Gastroesophageal sphincter (tissue), 4 donors: Measurements from ENCODE around the gene ZBTB4. TPM values are rescaled to one million over a fixed set of nuclear protein-coding genes. Genes with fewer than 3 reads are reported as not detected.
A peak's percentile ranks its signal among the peaks of the same experiment; 100 is the strongest.

Experiments used
- ATAC-seq: fragments of 150-250 bp; one replicate; pipeline ENCODE4 v1.9.1; 2016; ENCODE audit warnings: mild to moderate bottlenecking, moderate library complexity
- H3K27ac ChIP-seq, 4 donors: fragments of 200-600 bp; sonication (generic) in 3 of 4; 1 replicate in 3 of 4; 2 replicates in 1 of 4; pipeline ENCODE4 v1.5.1; 2016 to 2019
- H3K27me3 ChIP-seq: fragments of 200-600 bp; sonication (generic); one replicate; pipeline ENCODE4 v1.5.1; 2019
- H3K36me3 ChIP-seq, 2 donors: fragments of 200-600 bp; sonication (generic); one replicate each; pipeline ENCODE4 v1.5.1; 2019; ENCODE audit warnings: control low read depth in 1 of 2
- H3K4me1 ChIP-seq, 3 donors: fragments of 200-600 bp; sonication (generic); 1 replicate in 2 of 3; 2 replicates in 1 of 3; pipeline ENCODE4 v1.5.1; 2016 to 2019; ENCODE audit warnings: control low read depth in 2 of 3
- H3K4me3 ChIP-seq, 2 donors: fragments of 200-600 bp; sonication (generic); one replicate each; pipeline ENCODE4 v1.5.1; 2019; ENCODE audit warnings: mild to moderate bottlenecking in 1 of 2, moderate library complexity in 1 of 2
- H3K9me3 ChIP-seq, 3 donors: fragments of 200-600 bp; sonication (generic); one replicate each; pipeline ENCODE4 v1.5.1; 2017 to 2019; ENCODE audit warnings: control low read depth in 2 of 3
- EP300 ChIP-seq: sonication (generic); formaldehyde crosslinking; IDR thresholded peaks from one replicate; pipeline ENCODE4 v1.6.1; 2017; ENCODE audit warnings: antibody characterized with exemption, mild to moderate bottlenecking
- POLR2A ChIP-seq, 2 donors: fragments of 450-650 bp; IDR thresholded peaks; one replicate each; pipeline ENCODE4 v1.6.1; 2017; ENCODE audit warnings: antibody characterized with exemption in 2 of 2, mild to moderate bottlenecking in 2 of 2, moderate library complexity in 1 of 2
- POLR2AphosphoS5 ChIP-seq: sonication (generic); formaldehyde crosslinking; IDR thresholded peaks from one replicate; pipeline ENCODE4 v1.6.1; 2017; ENCODE audit warnings: antibody characterized with exemption
- WGBS, 2 donors: methylation state at CpG; one replicate each; pipeline ENCODE4 v1.1.5; 2018; ENCODE audit warnings: low coverage in 1 of 2; 5-methylcytosine and 5-hydroxymethylcytosine counted together
- total RNA-seq, 4 donors: library from RNA; depleted of rRNA; stranded (reverse); fragments of >200 nt; gene quantifications; one replicate each; pipeline ENCODE4 v1.1.0, GENCODE V29; 2016
- TF ChIP-seq, protein P1 (sequence below), 4 experiments: fragments of 200-600 bp in 2 of 4; fragments of 450-650 bp in 2 of 4; sonication (generic) in 1 of 4; IDR thresholded peaks; one replicate each; pipeline ENCODE4 v1.5.1; 2017 to 2019; ENCODE audit warnings: antibody characterized with exemption in 4 of 4, mild to moderate bottlenecking in 2 of 4, moderate library complexity in 2 of 4

ZBTB4 gene
- total RNA-seq, 4 donors from 2014 or later = 68.4 to 115 (median 80.2) TPM

DNA sequence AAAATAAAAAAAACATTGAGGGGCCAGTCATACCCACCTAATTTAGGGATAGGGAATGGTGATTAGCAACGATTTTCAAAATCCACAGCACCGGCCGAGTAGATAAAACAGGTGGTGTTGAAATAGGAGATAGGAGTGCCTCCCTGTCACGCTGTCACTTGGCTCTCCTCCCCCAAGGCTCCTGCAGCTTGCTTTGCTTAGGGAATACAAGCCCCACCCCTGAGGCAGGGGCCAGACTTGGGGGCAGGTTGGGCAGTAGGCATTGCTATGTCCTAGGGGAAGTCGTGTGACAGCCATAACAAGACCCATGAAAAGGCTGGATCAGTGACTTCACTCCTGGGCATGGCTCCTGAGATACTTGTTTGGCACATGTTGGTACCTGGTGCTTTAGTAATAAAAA lies 30.5 kb upstream of the ZBTB4 start:
- no peak overlapping the region for H3K27ac ChIP-seq
- no peak overlapping the region for H3K4me3 ChIP-seq
- H3K27me3 ChIP-seq = no peaks in the 10 kb centered on the region
- H3K4me1 ChIP-seq = peaks cover 0 to 2% (median 0%) of the 10 kb centered on the region in 3 donors
- TF ChIP-seq, protein P1, sequence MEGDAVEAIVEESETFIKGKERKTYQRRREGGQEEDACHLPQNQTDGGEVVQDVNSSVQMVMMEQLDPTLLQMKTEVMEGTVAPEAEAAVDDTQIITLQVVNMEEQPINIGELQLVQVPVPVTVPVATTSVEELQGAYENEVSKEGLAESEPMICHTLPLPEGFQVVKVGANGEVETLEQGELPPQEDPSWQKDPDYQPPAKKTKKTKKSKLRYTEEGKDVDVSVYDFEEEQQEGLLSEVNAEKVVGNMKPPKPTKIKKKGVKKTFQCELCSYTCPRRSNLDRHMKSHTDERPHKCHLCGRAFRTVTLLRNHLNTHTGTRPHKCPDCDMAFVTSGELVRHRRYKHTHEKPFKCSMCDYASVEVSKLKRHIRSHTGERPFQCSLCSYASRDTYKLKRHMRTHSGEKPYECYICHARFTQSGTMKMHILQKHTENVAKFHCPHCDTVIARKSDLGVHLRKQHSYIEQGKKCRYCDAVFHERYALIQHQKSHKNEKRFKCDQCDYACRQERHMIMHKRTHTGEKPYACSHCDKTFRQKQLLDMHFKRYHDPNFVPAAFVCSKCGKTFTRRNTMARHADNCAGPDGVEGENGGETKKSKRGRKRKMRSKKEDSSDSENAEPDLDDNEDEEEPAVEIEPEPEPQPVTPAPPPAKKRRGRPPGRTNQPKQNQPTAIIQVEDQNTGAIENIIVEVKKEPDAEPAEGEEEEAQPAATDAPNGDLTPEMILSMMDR (IDR thresholded peaks at IDR 0.05) = no peak
- TF ChIP-seq POLR2AphosphoS5 = no peak
- TF ChIP-seq POLR2A (IDR thresholded peaks at IDR 0.05) = no peak
- no peak for TF ChIP-seq EP300
- no peaks in the 10 kb centered on the region for H3K9me3 ChIP-seq
- WGBS, 2 donors = 80 to 83% methylated on average over 1 to 4 of the region's 5 CpGs
- H3K36me3 ChIP-seq = peaks cover 0 to 98% of the 10 kb centered on the region in 2 donors
- ATAC-seq = no peak

DNA sequence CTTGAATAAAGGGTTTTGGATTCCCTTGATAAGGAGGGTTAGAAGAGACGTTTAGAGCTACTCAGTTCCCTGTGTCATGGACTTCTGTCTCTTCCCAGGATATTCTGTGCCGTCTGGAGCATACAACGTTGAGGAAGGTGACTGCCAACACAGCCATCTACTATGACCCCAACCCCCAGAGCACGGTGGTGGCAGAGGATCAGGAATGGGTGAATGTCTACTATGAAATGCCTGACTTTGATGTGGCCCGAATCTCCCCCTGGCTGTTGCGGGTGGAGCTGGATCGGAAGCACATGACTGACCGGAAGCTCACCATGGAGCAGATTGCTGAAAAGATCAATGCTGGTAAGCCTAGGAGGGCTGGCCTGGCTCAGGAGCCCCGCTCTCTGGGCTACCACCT lies 29.4 kb upstream of the ZBTB4 start:
- no peaks in the 10 kb centered on the region for H3K4me1 ChIP-seq
- H3K4me3 ChIP-seq = no peak overlapping the region
- TF ChIP-seq EP300 (no peak), POLR2AphosphoS5 (no peak), POLR2A (IDR thresholded peaks at IDR 0.05) (no peak)
- TF ChIP-seq, protein P1 (IDR thresholded peaks at IDR 0.05) = no peak
- ATAC-seq = no peak
- H3K27me3 ChIP-seq = no peaks in the 10 kb centered on the region
- no peak overlapping the region for H3K27ac ChIP-seq
- 75 to 90% methylated on average over 4 to 5 of the region's 9 CpGs for WGBS, 2 donors
- peaks cover 0 to 100% of the 10 kb centered on the region in 2 donors for H3K36me3 ChIP-seq
- no peaks in the 10 kb centered on the region for H3K9me3 ChIP-seq

DNA sequence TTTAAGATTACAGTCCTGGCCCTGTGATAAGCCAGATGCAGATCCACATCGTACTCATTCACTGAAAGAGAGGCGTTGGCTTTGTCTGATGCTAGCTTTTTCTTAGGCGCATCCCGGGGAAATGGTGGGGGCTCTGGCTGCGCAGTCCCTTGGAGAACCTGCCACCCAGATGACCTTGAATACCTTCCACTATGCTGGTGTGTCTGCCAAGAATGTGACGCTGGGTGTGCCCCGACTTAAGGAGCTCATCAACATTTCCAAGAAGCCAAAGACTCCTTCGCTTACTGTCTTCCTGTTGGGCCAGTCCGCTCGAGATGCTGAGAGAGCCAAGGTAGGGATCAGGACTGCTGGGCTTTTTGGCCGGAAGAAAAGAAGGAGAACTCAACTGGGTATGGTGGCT lies 28.7 kb upstream of the ZBTB4 start:
- no peak overlapping the region for H3K27ac ChIP-seq
- no peaks in the 10 kb centered on the region for H3K27me3 ChIP-seq
- ATAC-seq = no peak
- H3K9me3 ChIP-seq = no peaks in the 10 kb centered on the region
- peaks cover 0 to 100% of the 10 kb centered on the region in 2 donors for H3K36me3 ChIP-seq
- no peak overlapping the region for H3K4me3 ChIP-seq
- WGBS, 2 donors = 72 to 92% methylated on average over 5 to 8 of the region's 11 CpGs
- TF ChIP-seq POLR2A (IDR thresholded peaks at IDR 0.05) (no peak), EP300 (no peak), POLR2AphosphoS5 (no peak)
- TF ChIP-seq, protein P1 (IDR thresholded peaks at IDR 0.05) = no peak
- H3K4me1 ChIP-seq = no peaks in the 10 kb centered on the region

DNA sequence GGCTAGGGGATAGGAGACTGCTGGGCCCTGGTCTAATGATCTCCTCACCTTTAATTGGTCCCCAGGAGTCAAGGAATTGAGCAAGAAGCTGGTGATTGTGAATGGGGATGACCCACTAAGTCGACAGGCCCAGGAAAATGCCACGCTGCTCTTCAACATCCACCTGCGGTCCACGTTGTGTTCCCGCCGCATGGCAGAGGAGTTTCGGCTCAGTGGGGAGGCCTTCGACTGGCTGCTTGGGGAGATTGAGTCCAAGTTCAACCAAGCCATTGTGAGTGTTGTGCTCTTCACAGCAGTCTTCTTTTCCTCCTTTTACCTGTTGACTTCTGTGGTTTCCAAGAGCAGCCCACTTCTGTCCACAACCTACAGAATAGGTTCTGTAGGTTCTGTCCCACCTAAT lies 24.1 kb upstream of the ZBTB4 start:
- 99% methylated on average over 8 of the region's 8 CpGs; no CpG with 5 or more reads in 1 of the 2 donors for WGBS, 2 donors
- Histone ChIP-seq H3K4me1 (no peaks in the 10 kb centered on the region), H3K4me3 (no peak overlapping the region), H3K9me3 (no peaks in the 10 kb centered on the region), H3K27ac (no peak overlapping the region), H3K36me3 (peaks cover 0 to 100% of the 10 kb centered on the region in 2 donors), H3K27me3 (no peaks in the 10 kb centered on the region)
- ATAC-seq = no peak
- TF ChIP-seq EP300 (no peak), POLR2AphosphoS5 (no peak)
- TF ChIP-seq, protein P1 (IDR thresholded peaks at IDR 0.05) = no peak

DNA sequence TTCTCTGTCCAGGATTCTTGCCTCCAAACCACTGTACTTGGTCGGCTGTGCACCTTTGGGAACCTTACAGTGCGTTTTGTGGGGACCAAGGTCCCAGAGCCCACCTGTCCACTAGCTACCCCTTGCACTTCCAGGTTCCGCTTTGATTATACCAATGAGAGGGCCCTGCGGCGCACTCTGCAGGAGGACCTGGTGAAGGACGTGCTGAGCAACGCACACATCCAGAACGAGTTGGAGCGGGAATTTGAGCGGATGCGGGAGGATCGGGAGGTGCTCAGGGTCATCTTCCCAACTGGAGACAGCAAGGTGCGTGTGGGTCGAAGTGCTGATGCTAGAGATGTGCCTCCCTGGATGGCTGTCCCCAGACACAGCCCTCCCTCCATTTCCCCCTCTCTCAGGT lies 23.6 kb upstream of the ZBTB4 start:
- Histone ChIP-seq H3K36me3 (peaks cover 0 to 100% of the 10 kb centered on the region in 2 donors), H3K27ac (no peak overlapping the region), H3K27me3 (no peaks in the 10 kb centered on the region), H3K4me1 (no peaks in the 10 kb centered on the region), H3K4me3 (no peak overlapping the region), H3K9me3 (no peaks in the 10 kb centered on the region)
- WGBS, 2 donors = 89 to 100% methylated on average over 1 to 7 of the region's 14 CpGs
- no peak for ATAC-seq
- TF ChIP-seq EP300 (no peak), POLR2A (IDR thresholded peaks at IDR 0.05) (no peak), POLR2AphosphoS5 (no peak)
- TF ChIP-seq, protein P1 (IDR thresholded peaks at IDR 0.05) = peak in 1 of 4 experiments; percentile 21
